Measurements from ENCODE around the gene STYK1.
"Not testable (repeated sequence)": the region's sequence is repeated elsewhere in the genome, so short reads cannot be mapped to it uniquely, and the experiment has no call there.

The STYK1 gene

GRCh38 chr12:10624605-10625004 lies 49.2 kb downstream of the STYK1 start:
- intact Hi-C loops (cut with DNase I), result no loop called here
- DNase-seq, result no peak

DNA sequence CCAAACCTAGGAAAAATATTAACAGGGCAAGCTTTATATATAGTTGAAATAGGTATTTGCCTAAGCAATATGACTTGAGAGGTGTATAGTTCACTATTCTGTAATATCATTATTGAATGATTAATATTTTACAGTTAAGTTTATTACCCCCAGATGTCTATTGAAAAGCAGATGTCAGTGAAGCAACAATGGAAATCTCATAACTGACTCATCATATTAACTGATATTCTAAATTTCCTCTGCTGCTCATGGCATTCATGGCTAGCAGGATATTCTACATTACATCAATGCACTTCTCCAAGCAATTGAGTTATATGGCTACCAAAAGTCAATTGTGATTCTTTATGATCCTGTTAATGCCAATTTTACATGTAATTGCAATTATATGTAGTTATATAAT lies 50.7 kb downstream of the STYK1 start:
- intact Hi-C loops (cut with DNase I), result no loop called here

DNA sequence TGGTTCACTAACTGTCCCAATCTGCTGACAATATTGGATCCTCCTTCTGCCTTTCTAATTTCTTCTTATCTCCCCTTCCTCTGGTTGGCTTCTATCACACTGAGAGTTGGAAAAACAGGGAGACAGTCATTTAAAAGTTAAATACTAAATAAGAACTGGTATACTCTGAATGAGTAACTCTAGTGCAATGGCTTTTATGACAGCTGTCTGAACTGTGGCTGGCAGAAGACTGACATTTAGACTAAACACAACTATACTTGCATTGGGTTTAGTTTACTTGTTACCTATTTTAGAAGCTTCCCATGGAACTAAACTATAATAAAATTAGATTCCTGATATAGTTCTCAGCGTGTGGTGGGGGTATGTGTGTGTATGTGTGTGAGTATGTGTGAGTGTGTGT lies 52.6 kb downstream of the STYK1 start:
- DNase-seq, result no peak
- intact Hi-C loops (cut with DNase I), result no loop called here

More for the DNA sequence above, 50.7 kb downstream of the STYK1 start:
- no peak for DNase-seq

GRCh38 chr12:10620078-10620779 lies 53.6 kb downstream of the STYK1 start:
- intact Hi-C loops (cut with DNase I), result no loop called here
- peak in 1 of 10 donors; percentile 72 for DNase-seq

- intact Hi-C loops (cut with DNase I), result no loop called here
- no peak for DNase-seq
These were observed 55.4 kb downstream of the STYK1 start for GRCh38 chr12:10618338-10618987.

GRCh38 chr12:10617863-10618262 lies 56.0 kb downstream of the STYK1 start:
- intact Hi-C loops (cut with DNase I), result no loop called here
- no peak for DNase-seq

GRCh38 chr12:10615532-10615931 lies 58.3 kb downstream of the STYK1 start:
- intact Hi-C loops (cut with DNase I), result no loop called here

GRCh38 chr12:10614056-10614370 lies 59.8 kb downstream of the STYK1 start:
- intact Hi-C loops (cut with DNase I), result loop anchor here (5.0 kb wide), 1 partner anchor 108 kb away; the partner anchor contains the start of gene YBX3
- no peak for DNase-seq

More at GRCh38 chr12:10615532-10615931, 58.3 kb downstream of the STYK1 start:
- DNase-seq, result no peak

- intact Hi-C loops (cut with DNase I), result loop anchor here (5.0 kb wide), 1 partner anchor 109 kb away; the partner anchor contains the start of gene YBX3
- DNase-seq, result peak; percentile 86 to 98 (median 92)
These were observed 60.4 kb downstream of the STYK1 start, which contains the start of gene MAGOHB for GRCh38 chr12:10613349-10614055. MAGOHB (minus strand) TSS chr12:10613609; CDS start chr12:10613532, 77 bp downstream.

- DNase-seq, result peak in 1 of 10 donors; percentile 47
- intact Hi-C loops (cut with DNase I), result loop anchor here (5.0 kb wide), 1 partner anchor 109 kb away; the partner anchor contains the start of gene YBX3
These were observed 60.9 kb downstream of the STYK1 start for GRCh38 chr12:10612984-10613348.

DNA sequence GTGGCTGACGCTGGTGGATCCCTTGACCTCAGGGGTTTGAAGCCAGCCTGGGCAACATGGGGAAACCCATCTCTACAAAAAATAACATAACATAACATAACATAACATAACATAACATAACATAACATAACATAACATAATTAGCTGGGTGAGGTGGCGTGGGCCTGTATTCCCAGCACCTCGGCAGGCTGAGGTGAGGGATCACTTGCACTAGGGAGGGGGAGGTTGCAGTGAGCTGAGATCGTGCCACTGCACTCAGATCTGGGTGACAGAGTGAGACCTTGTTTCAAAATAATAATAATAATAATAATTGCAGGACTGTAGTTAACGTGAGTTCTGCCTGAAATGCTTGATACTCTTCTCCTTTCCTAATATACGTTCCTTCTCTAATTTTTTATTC lies 61.7 kb downstream of the STYK1 start:
- intact Hi-C loops (cut with DNase I), result loop anchor here (5.0 kb wide), 1 partner anchor 110 kb away; the partner anchor contains the start of gene YBX3
- peak in 1 of 10 donors; percentile 24 for DNase-seq

- intact Hi-C loops (cut with DNase I), result loop anchor here (5.0 kb wide), 1 partner anchor 111 kb away; the partner anchor contains the start of gene YBX3
- DNase-seq, result not testable (repeated sequence)
These were observed 62.6 kb downstream of the STYK1 start for GRCh38 chr12:10611258-10611657.

- no peak for DNase-seq
- intact Hi-C loops (cut with DNase I), result loop anchor here (5.0 kb wide), 1 partner anchor 112 kb away; the partner anchor contains the start of gene YBX3
These were observed 63.7 kb downstream of the STYK1 start for GRCh38 chr12:10610188-10610587.

- intact Hi-C loops (cut with DNase I), result no loop called here
- no peak for DNase-seq
These were observed 65.9 kb downstream of the STYK1 start for GRCh38 chr12:10607885-10608458.

GRCh38 chr12:10601860-10602259 lies 72.0 kb downstream of the STYK1 start:
- no peak for DNase-seq
- intact Hi-C loops (cut with DNase I), result no loop called here

- DNase-seq, result no peak
- intact Hi-C loops (cut with DNase I), result no loop called here
These were observed 72.9 kb downstream of the STYK1 start for GRCh38 chr12:10600988-10601387.

- intact Hi-C loops (cut with DNase I), result no loop called here
These were observed 78.0 kb downstream of the STYK1 start for GRCh38 chr12:10595881-10596280.

GRCh38 chr12:10590966-10591365 lies 82.9 kb downstream of the STYK1 start:
- no peak for DNase-seq
- intact Hi-C loops (cut with DNase I), result no loop called here

More at GRCh38 chr12:10595881-10596280, 78.0 kb downstream of the STYK1 start:
- no peak for DNase-seq

GRCh38 chr12:10584415-10584814 lies 89.4 kb downstream of the STYK1 start:
- intact Hi-C loops (cut with DNase I), result no loop called here
- no peak for DNase-seq

DNA sequence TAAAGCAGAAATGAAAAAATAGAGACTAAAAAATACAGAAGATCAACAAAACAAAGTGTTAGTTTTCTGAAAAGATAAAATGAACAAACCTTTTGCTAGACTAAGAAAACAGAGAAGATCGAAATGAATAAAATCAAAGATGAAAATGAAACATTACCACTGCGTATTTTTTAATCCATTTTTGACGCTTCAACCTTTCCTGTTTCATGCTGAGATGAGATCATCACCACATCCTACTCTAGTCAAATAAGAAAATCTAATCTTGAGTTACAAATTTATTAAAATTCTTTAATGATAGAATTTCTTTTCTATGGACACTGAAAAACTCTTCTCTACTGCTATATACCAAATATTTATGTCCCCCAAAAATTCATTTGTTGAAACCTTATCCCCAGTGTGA lies 91.1 kb downstream of the STYK1 start:
- intact Hi-C loops (cut with DNase I), result no loop called here
- no peak for DNase-seq

- DNase-seq; intact Hi-C loops (cut with DNase I): not testable (repeated sequence)
These were observed 91.7 kb downstream of the STYK1 start for GRCh38 chr12:10582133-10582532.
